OCI-LY7 (cell line): ENCODE data around the gene AGAP9. TPM values are rescaled to one million over a fixed set of nuclear protein-coding genes. Genes with fewer than 3 reads are reported as not detected.
"Not testable (repeated sequence)": the region's sequence is repeated elsewhere in the genome, so short reads cannot be mapped to it uniquely, and the experiment has no call there.

Experiments
- BruUV-seq: library from RNA; stranded (reverse); fragments of 400-500 nt; replicated peaks from 2 replicates; lab custom pipeline; 2021; lab: Mats Ljungman, UMichigan
- CTCF ChIA-PET: fragments of 300-600 bp; sonication (Branson Sonifier 250); formaldehyde crosslinking; loops from one replicate; lab custom pipeline; 2022; ENCODE audit warnings: antibody characterized with exemption; ENCODE audit not compliant: unreplicated experiment; lab: Charles Lee
- POLR2A ChIA-PET: fragments of 300-600 bp; sonication (Branson Sonifier 250); formaldehyde crosslinking; loops from one replicate; lab custom pipeline; 2022; ENCODE audit warnings: antibody characterized with exemption; lab: Charles Lee
- DNase-seq: peaks from one replicate; pipeline ENCODE4 v3.0.0-alpha.2; 2015; ENCODE audit warnings: low spot score
- H2AFZ ChIP-seq: fragments of 200-600 bp; sonication (generic), shearing (Covaris generic); 2 replicates; pipeline ENCODE4 v1.6.1; 2014; ENCODE audit warnings: mild to moderate bottlenecking, antibody characterized with exemption, low read length, moderate library complexity
- H3K27ac ChIP-seq: fragments of 200-600 bp; sonication (generic); 2 replicates; pipeline ENCODE4 v1.5.1; 2014; ENCODE audit warnings: mixed run types, low read depth, mild to moderate bottlenecking, moderate library complexity, low read length, inconsistent platforms; ENCODE audit not compliant: poor library complexity, severe bottlenecking
- H3K36me3 ChIP-seq: fragments of 200-600 bp; sonication (generic); 2 replicates; pipeline ENCODE4 v1.6.1; 2014; ENCODE audit warnings: mild to moderate bottlenecking, antibody characterized with exemption, low read length, moderate library complexity, mixed read lengths; ENCODE audit not compliant: insufficient read depth
- H3K4me1 ChIP-seq: fragments of 200-600 bp; sonication (generic); 2 replicates; pipeline ENCODE4 v1.5.1; 2014; ENCODE audit warnings: mild to moderate bottlenecking, low read length; ENCODE audit not compliant: insufficient read depth, poor library complexity, severe bottlenecking
- H3K4me2 ChIP-seq: fragments of 200-600 bp; sonication (generic); 2 replicates; pipeline ENCODE4 v1.6.1; 2014; ENCODE audit warnings: mild to moderate bottlenecking, low read length
- H3K4me3 ChIP-seq: fragments of 200-600 bp; sonication (generic); 2 replicates; pipeline ENCODE4 v1.5.1; 2014; ENCODE audit warnings: mild to moderate bottlenecking, low read depth, low read length; ENCODE audit not compliant: poor library complexity, severe bottlenecking
- H3K79me2 ChIP-seq: fragments of 200-600 bp; sonication (generic); 2 replicates; pipeline ENCODE4 v1.6.1; 2016; ENCODE audit warnings: low read depth, mild to moderate bottlenecking, low read length, moderate library complexity, mixed read lengths; ENCODE audit not compliant: insufficient read depth
- H3K9me2 ChIP-seq: fragments of 200-600 bp; sonication (generic); 2 replicates; pipeline ENCODE4 v1.6.1; 2016; ENCODE audit warnings: mild to moderate bottlenecking, low read length, mixed read lengths; ENCODE audit not compliant: insufficient read depth
- H3K9me3 ChIP-seq: fragments of 200-600 bp; sonication (generic); 2 replicates; pipeline ENCODE4 v1.6.1; 2014; ENCODE audit warnings: mild to moderate bottlenecking, mixed run types, low read length, mixed read lengths
- H4K20me1 ChIP-seq: fragments of 200-600 bp; sonication (generic); 2 replicates; pipeline ENCODE4 v1.6.1; 2014; ENCODE audit warnings: mild to moderate bottlenecking, antibody characterized with exemption, low read length, moderate library complexity, mixed read lengths; ENCODE audit not compliant: insufficient read depth
- intact Hi-C: fragments of 100-400 bp; cut with micrococcal nuclease; formaldehyde crosslinking; loops from one replicate; pipeline ENCODE4 v1.10.0; 2022; ENCODE audit not compliant: unreplicated experiment
- total RNA-seq, 2 experiments: library from RNA; depleted of rRNA in 1 of 2; stranded (reverse); fragments of >200 nt in 1 of 2; shearing (Covaris generic) in 1 of 2; gene quantifications; 2 replicates each; pipeline ENCODE4 v1.2.3, GENCODE V29; 2014 to 2022

Gene AGAP9
- total RNA-seq, 2 experiments from 2014 or later = 4.8 to 7.6 TPM

DNA sequence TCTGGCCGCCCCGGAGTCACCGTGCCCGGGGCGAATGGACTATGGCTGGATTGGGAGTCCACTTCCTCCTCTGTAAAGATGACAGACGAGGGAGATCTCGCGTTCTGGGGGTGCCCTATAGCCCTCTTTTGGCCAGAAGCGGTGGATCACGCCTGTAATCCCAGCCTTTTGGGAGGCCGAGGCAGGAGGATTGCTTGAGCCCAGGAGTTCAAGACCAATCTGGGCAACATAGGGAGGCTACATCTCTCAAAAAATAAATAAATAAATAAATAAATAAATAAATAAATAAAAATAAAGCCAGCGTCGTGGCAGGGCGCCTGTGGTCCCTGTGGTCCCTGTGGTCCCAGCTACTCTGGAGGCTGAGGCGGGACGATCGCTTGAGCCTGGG, 30.4 kb upstream of the AGAP9 start:
- intact Hi-C loops = not testable (repeated sequence)

DNA sequence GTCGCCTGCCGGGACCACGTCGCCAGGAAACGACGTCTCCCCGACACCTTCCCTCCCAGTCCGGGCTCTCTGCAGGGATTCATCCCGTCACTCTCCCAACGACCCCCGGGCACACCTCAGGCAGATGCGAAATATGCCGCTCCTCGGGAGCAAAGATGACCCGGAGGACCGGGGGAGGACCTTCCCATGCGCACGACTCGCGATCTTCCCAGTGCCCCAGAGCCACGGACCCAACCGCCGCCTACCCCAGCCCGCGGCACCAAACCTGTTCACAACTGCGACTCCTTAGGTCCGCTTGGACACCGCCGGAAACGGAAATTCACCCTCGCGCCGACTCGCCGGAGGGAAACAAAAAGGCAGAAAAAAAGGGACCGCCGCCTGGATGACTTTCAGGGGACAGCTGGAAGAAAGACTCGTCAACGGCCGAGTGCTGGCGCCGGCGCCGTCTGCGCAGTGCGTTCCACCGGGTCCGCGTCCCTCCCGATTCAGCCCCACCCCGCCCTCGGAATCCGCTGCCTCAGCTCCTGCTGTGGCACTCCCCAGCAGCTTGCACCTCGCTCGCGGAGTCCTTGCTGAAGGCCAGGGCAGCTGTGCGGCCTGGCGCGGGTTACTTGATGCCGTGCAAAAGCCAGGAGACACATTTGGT, 29.9 kb upstream of the AGAP9 start:
- intact Hi-C loops, BruUV-seq, H3K9me3 ChIP-seq, POLR2A ChIA-PET, H3K79me2 ChIP-seq, H3K36me3 ChIP-seq, H3K9me2 ChIP-seq, H3K4me1 ChIP-seq, CTCF ChIA-PET, H4K20me1 ChIP-seq: not testable (repeated sequence)
- Histone ChIP-seq H3K4me2 (peak overlapping the region; percentile 52), H3K4me3 (peak overlapping the region; percentile 75), H3K27ac (peak overlapping the region; percentile 56), H2AFZ (peak overlapping the region; percentile 89)
- peak; percentile 80 for DNase-seq

More for the DNA sequence above, 30.4 kb upstream of the AGAP9 start:
- H3K9me3 ChIP-seq, H3K4me1 ChIP-seq, H3K27ac ChIP-seq, H3K9me2 ChIP-seq, H4K20me1 ChIP-seq, POLR2A ChIA-PET, H3K79me2 ChIP-seq, CTCF ChIA-PET, H3K36me3 ChIP-seq: not testable (repeated sequence)
- TSS peak; percentile 94 for BruUV-seq
- peak overlapping the region; percentile 75 for H3K4me3 ChIP-seq
- H3K4me2 ChIP-seq = peak overlapping the region; percentile 52; the same call in 1 of the 2 replicates
- peak overlapping the region; percentile 89; the same call in 1 of the 2 replicates for H2AFZ ChIP-seq
- peak; percentile 14 for DNase-seq

GRCh38 chr10:47552719-47553118, 29.3 kb upstream of the AGAP9 start:
- H3K79me2 ChIP-seq, H3K36me3 ChIP-seq, H3K9me2 ChIP-seq, H3K4me1 ChIP-seq, H3K9me3 ChIP-seq, POLR2A ChIA-PET, intact Hi-C loops, CTCF ChIA-PET, H4K20me1 ChIP-seq: not testable (repeated sequence)
- Histone ChIP-seq H3K4me2 (peak overlapping the region; percentile 52), H2AFZ (peak overlapping the region; percentile 89), H3K27ac (peak overlapping the region; percentile 56), H3K4me3 (peak overlapping the region; percentile 75)
- DNase-seq = peak; percentile 56
- BruUV-seq = TSS peak; percentile 81

GRCh38 chr10:47547286-47547685, 23.8 kb upstream of the AGAP9 start:
- BruUV-seq, POLR2A ChIA-PET, CTCF ChIA-PET: not testable (repeated sequence)

DNA sequence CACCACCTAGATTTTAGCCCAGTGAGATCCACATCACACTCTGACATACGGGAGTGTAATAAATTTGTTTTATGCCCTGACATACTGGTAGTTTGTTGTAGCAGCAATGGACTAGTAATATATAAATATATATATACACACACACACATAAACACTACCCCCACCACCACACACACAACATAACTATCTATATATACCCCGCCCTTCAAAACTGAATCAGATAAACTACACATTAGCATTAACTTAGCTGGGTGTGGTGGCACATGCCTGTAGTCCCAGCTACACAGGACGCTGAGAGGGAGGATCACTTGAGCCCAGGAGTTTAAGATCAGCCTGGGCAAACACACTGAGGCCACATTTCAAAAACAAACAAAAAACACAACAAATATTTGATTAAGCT, 13.0 kb upstream of the AGAP9 start:
- DNase-seq, H3K9me2 ChIP-seq, H3K4me2 ChIP-seq, H3K36me3 ChIP-seq, H2AFZ ChIP-seq, H3K27ac ChIP-seq, H3K9me3 ChIP-seq, H4K20me1 ChIP-seq, H3K4me1 ChIP-seq, H3K4me3 ChIP-seq, BruUV-seq, POLR2A ChIA-PET, H3K79me2 ChIP-seq, intact Hi-C loops, CTCF ChIA-PET: not testable (repeated sequence)

More at GRCh38 chr10:47547286-47547685, 23.8 kb upstream of the AGAP9 start:
- H3K27ac ChIP-seq, DNase-seq, intact Hi-C loops, H3K4me3 ChIP-seq, H3K9me2 ChIP-seq, H3K9me3 ChIP-seq, H3K4me1 ChIP-seq, H3K36me3 ChIP-seq, H4K20me1 ChIP-seq, H3K79me2 ChIP-seq, H3K4me2 ChIP-seq, H2AFZ ChIP-seq: not testable (repeated sequence)

DNA sequence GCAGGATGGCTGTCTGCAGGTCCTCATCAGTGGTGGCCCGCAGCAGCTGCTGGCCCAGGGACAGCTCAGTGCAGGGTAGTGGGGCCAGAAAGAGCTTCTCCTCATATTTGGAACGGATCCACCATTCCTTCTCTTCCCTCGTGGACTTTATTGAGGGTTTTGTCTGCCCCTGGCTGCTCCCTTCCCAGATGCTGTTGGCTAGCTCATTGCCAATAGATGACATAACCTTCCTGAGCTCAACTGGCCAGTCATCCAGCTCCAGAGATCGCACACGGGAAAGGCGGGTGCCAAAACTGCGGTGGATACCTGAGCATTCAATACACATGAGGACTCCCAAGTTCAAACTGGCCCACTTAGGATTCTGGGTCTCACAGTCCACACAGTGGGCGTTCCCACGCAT, 21.1 kb downstream of the AGAP9 start:
- H3K36me3 ChIP-seq, H4K20me1 ChIP-seq, H3K27ac ChIP-seq, intact Hi-C loops, H3K9me2 ChIP-seq, H3K4me1 ChIP-seq, H3K4me2 ChIP-seq, DNase-seq, H3K9me3 ChIP-seq, H3K4me3 ChIP-seq, H2AFZ ChIP-seq, POLR2A ChIA-PET, CTCF ChIA-PET, H3K79me2 ChIP-seq, BruUV-seq: not testable (repeated sequence)
